AG08395 (cell line): ENCODE measurements around the gene IMMP2L.
"Not testable (repeated sequence)": the region's sequence is repeated elsewhere in the genome, so short reads cannot be mapped to it uniquely, and the experiment has no call there.

Experiments
- DNase-seq: peaks from one replicate; pipeline ENCODE4 v3.0.0; 2012; ENCODE audit warnings: mixed read lengths, low spot score

IMMP2L gene

GRCh38 chr7:110721395-110721794 lies 840.9 kb downstream of the IMMP2L start:
- no peak for DNase-seq

GRCh38 chr7:110720626-110721025 lies 841.7 kb downstream of the IMMP2L start:
- DNase-seq: no peak

- no peak for DNase-seq
These were observed 842.6 kb downstream of the IMMP2L start for GRCh38 chr7:110719741-110720140.

GRCh38 chr7:110718503-110719205 lies 843.6 kb downstream of the IMMP2L start:
- DNase-seq: no peak

- no peak for DNase-seq
These were observed 858.1 kb downstream of the IMMP2L start for GRCh38 chr7:110704225-110704624.

- DNase-seq: no peak
These were observed 863.7 kb downstream of the IMMP2L start for GRCh38 chr7:110698576-110698975.

- no peak for DNase-seq
These were observed 868.9 kb downstream of the IMMP2L start for GRCh38 chr7:110693344-110693743.

GRCh38 chr7:110688908-110689307 lies 873.4 kb downstream of the IMMP2L start:
- DNase-seq: no peak

- no peak for DNase-seq
These were observed 876.4 kb downstream of the IMMP2L start for GRCh38 chr7:110685899-110686298.

GRCh38 chr7:110681941-110682340 lies 880.4 kb downstream of the IMMP2L start:
- DNase-seq: no peak

GRCh38 chr7:110677405-110677804 lies 884.9 kb downstream of the IMMP2L start:
- no peak for DNase-seq

- no peak for DNase-seq
These were observed 885.5 kb downstream of the IMMP2L start for GRCh38 chr7:110676785-110677184.

- no peak for DNase-seq
These were observed 886.7 kb downstream of the IMMP2L start for GRCh38 chr7:110675383-110676103.

GRCh38 chr7:110673148-110673547 lies 889.1 kb downstream of the IMMP2L start:
- no peak for DNase-seq

GRCh38 chr7:110669410-110669809 lies 892.9 kb downstream of the IMMP2L start:
- DNase-seq: no peak

GRCh38 chr7:110664803-110665202 lies 897.5 kb downstream of the IMMP2L start:
- no peak for DNase-seq

GRCh38 chr7:110660637-110661036 lies 901.7 kb downstream of the IMMP2L start:
- not testable (repeated sequence) for DNase-seq

- no peak for DNase-seq
These were observed 912.0 kb downstream of the IMMP2L start for GRCh38 chr7:110650328-110650727.

- no peak for DNase-seq
These were observed 915.0 kb downstream of the IMMP2L start for GRCh38 chr7:110647266-110647665.

- DNase-seq: no peak
These were observed 915.5 kb downstream of the IMMP2L start for GRCh38 chr7:110646804-110647203.

- no peak for DNase-seq
These were observed 916.7 kb downstream of the IMMP2L start for GRCh38 chr7:110645616-110646015.

GRCh38 chr7:110645060-110645459 lies 917.2 kb downstream of the IMMP2L start:
- no peak for DNase-seq

GRCh38 chr7:110637252-110637651 lies 925.0 kb downstream of the IMMP2L start:
- DNase-seq: no peak

GRCh38 chr7:110633313-110633712 lies 929.0 kb downstream of the IMMP2L start:
- DNase-seq: no peak
